Tibial nerve (tissue), 4 donors: Measurements from ENCODE around the gene NOTCH3. TPM values are rescaled to one million over a fixed set of nuclear protein-coding genes. Genes with fewer than 3 reads are reported as not detected.

Experiments
- DNase-seq, 2 donors: peaks; one replicate each; pipeline ENCODE4 v3.0.0-alpha.2; 2019; ENCODE audit warnings: low spot score in 2 of 2
- H3K27ac ChIP-seq, 4 donors: fragments of 200-600 bp; sonication (generic) in 3 of 4; one replicate each; pipeline ENCODE4 v1.5.1; 2017 to 2019; ENCODE audit warnings: mild to moderate bottlenecking in 1 of 4
- H3K27me3 ChIP-seq, 2 donors: fragments of 200-600 bp; sonication (generic) in 1 of 2; one replicate each; pipeline versions ENCODE4 v1.5.1 to v1.6.0; 2017 to 2019
- H3K36me3 ChIP-seq, 3 donors: fragments of 200-600 bp; sonication (generic); one replicate each; pipeline ENCODE4 v1.5.1; 2018 to 2019
- H3K4me1 ChIP-seq, 4 donors: fragments of 200-600 bp; sonication (generic) in 3 of 4; one replicate each; pipeline ENCODE4 v1.5.1; 2017 to 2019
- H3K4me3 ChIP-seq, 4 donors: fragments of 200-600 bp; sonication (generic) in 3 of 4; one replicate each; pipeline ENCODE4 v1.5.1; 2017 to 2019; ENCODE audit warnings: mild to moderate bottlenecking in 1 of 4, moderate library complexity in 1 of 4
- H3K9me3 ChIP-seq, 4 donors: fragments of 200-600 bp; sonication (generic) in 3 of 4; one replicate each; pipeline ENCODE4 v1.5.1; 2017 to 2019
- CTCF ChIP-seq, 5 experiments: fragments of 200-600 bp in 3 of 5; fragments of 450-650 bp in 2 of 5; sonication (generic) in 3 of 5; IDR thresholded peaks; one replicate each; pipeline ENCODE4 v1.5.1; 2016 to 2019; ENCODE audit warnings: antibody characterized with exemption in 5 of 5, mild to moderate bottlenecking in 3 of 5, moderate library complexity in 2 of 5
- EP300 ChIP-seq, 2 donors: sonication (generic); formaldehyde crosslinking; IDR thresholded peaks; one replicate each; pipeline ENCODE4 v1.6.1; 2017; ENCODE audit warnings: antibody characterized with exemption in 2 of 2, mild to moderate bottlenecking in 1 of 2
- POLR2A ChIP-seq, 2 donors: fragments of 450-650 bp; IDR thresholded peaks; one replicate each; pipeline ENCODE4 v1.6.1; 2017; ENCODE audit warnings: antibody characterized with exemption in 2 of 2, mild to moderate bottlenecking in 2 of 2, moderate library complexity in 2 of 2
- WGBS, 2 donors: methylation state at CpG; one replicate each; pipeline ENCODE4 v1.1.5; 2018; 5-methylcytosine and 5-hydroxymethylcytosine counted together
- total RNA-seq, 4 donors: library from RNA; depleted of rRNA; stranded (reverse); fragments of >200 nt; gene quantifications; one replicate each; pipeline ENCODE4 v1.1.0, GENCODE V29; 2016

NOTCH3 gene
- total RNA-seq, 4 donors from 2014 or later: 34.3 to 86.1 (median 53.2) TPM

- H3K4me1 ChIP-seq: no peaks in the 10 kb centered on the region
- TF ChIP-seq POLR2A (IDR thresholded peaks at IDR 0.05): no peak
- TF ChIP-seq CTCF (IDR thresholded peaks at IDR 0.05): no peak
- no peak for TF ChIP-seq EP300 (IDR thresholded peaks at IDR 0.05)
- no peaks in the 10 kb centered on the region for H3K27me3 ChIP-seq
- H3K36me3 ChIP-seq: no peaks in the 10 kb centered on the region
- DNase-seq: no peak
- no peak overlapping the region for H3K4me3 ChIP-seq
- H3K9me3 ChIP-seq: peaks cover 0 to 9% (median 0%) of the 10 kb centered on the region in 4 donors
- WGBS, 2 donors: 95% methylated on average over 25 of the region's 25 CpGs
- H3K27ac ChIP-seq: no peak overlapping the region
Measured at GRCh38 chr19:15141143-15141542, 59.7 kb downstream of the NOTCH3 start.

- Histone ChIP-seq H3K4me1 (no peaks in the 10 kb centered on the region), H3K4me3 (no peak overlapping the region), H3K27ac (no peak overlapping the region), H3K9me3 (peaks cover 0 to 5% (median 0%) of the 10 kb centered on the region in 4 donors), H3K27me3 (no peaks in the 10 kb centered on the region), H3K36me3 (no peaks in the 10 kb centered on the region)
- WGBS, 2 donors: 28 to 52% methylated on average over 1 of the region's 1 CpG
- no peak for TF ChIP-seq CTCF (IDR thresholded peaks at IDR 0.05)
- no peak for TF ChIP-seq EP300 (IDR thresholded peaks at IDR 0.05)
- TF ChIP-seq POLR2A (IDR thresholded peaks at IDR 0.05): no peak
- DNase-seq: no peak
Measured at GRCh38 chr19:15138427-15138826, 62.4 kb downstream of the NOTCH3 start.

GRCh38 chr19:15137777-15138176 is 63.0 kb downstream of the NOTCH3 start:
- Histone ChIP-seq H3K27ac (no peak overlapping the region), H3K36me3 (no peaks in the 10 kb centered on the region), H3K9me3 (peaks cover 0 to 5% (median 0%) of the 10 kb centered on the region in 4 donors), H3K4me1 (no peaks in the 10 kb centered on the region), H3K4me3 (no peak overlapping the region), H3K27me3 (no peaks in the 10 kb centered on the region)
- no peak for DNase-seq
- TF ChIP-seq POLR2A (IDR thresholded peaks at IDR 0.05): no peak
- TF ChIP-seq EP300 (IDR thresholded peaks at IDR 0.05): no peak
- TF ChIP-seq CTCF (IDR thresholded peaks at IDR 0.05): no peak

GRCh38 chr19:15136234-15136954 is 64.4 kb downstream of the NOTCH3 start:
- Histone ChIP-seq H3K27ac (no peak overlapping the region), H3K36me3 (no peaks in the 10 kb centered on the region), H3K4me1 (no peaks in the 10 kb centered on the region), H3K27me3 (no peaks in the 10 kb centered on the region), H3K9me3 (peaks cover 0 to 5% (median 0%) of the 10 kb centered on the region in 4 donors), H3K4me3 (no peak overlapping the region)
- WGBS, 2 donors: 52 to 56% methylated on average over 2 of the region's 2 CpGs
- no peak for TF ChIP-seq CTCF (IDR thresholded peaks at IDR 0.05)
- TF ChIP-seq EP300 (IDR thresholded peaks at IDR 0.05): no peak
- no peak for TF ChIP-seq POLR2A (IDR thresholded peaks at IDR 0.05)
- DNase-seq: no peak

GRCh38 chr19:15129856-15130585 is 70.8 kb downstream of the NOTCH3 start:
- Histone ChIP-seq H3K36me3 (no peaks in the 10 kb centered on the region), H3K27me3 (no peaks in the 10 kb centered on the region), H3K4me3 (no peak overlapping the region), H3K27ac (no peak overlapping the region), H3K9me3 (no peaks in the 10 kb centered on the region), H3K4me1 (peaks cover 0 to 6% (median 2%) of the 10 kb centered on the region in 4 donors)
- 62 to 67% methylated on average over 16 of the region's 16 CpGs for WGBS, 2 donors
- DNase-seq: no peak
- TF ChIP-seq EP300 (IDR thresholded peaks at IDR 0.05): no peak
- TF ChIP-seq POLR2A (IDR thresholded peaks at IDR 0.05): no peak
- no peak for TF ChIP-seq CTCF (IDR thresholded peaks at IDR 0.05)
